ENCODE data around the gene POLG. TPM values are rescaled to one million over a fixed set of nuclear protein-coding genes. Genes with fewer than 3 reads are reported as not detected.

Gene POLG
- total RNA-seq, 2 experiments from 2014 or later: 106 to 109 TPM

GRCh38 chr15:89326316-89326715 is 8.3 kb downstream of the POLG start:
- Mint-ChIP-seq H3K27ac (no peak overlapping the region), H3K4me3 (no peak overlapping the region), H3K36me3 (ENCODE audit: low read depth) (peaks cover 93% of the 10 kb centered on the region), H3K27me3 (no peaks in the 10 kb centered on the region), H3K4me1 (peaks cover 34% of the 10 kb centered on the region), H3K9me3 (no peaks in the 10 kb centered on the region)
- no peak for DNase-seq
- ChIA-PET CTCF (interaction anchor here (1.1 kb wide), 1 partner anchor 9 kb away, joined by 4 read pairs; no protein-coding TSS in a partner anchor), POLR2A (interaction anchor here (1.2 to 10.5 kb wide), 3 partner anchors 8 to 82 kb away, joined by 3 to 156 read pairs (median 4); partner anchors contain the start of gene POLG)

- Mint-ChIP-seq H3K27me3 (no peaks in the 10 kb centered on the region), H3K9me3 (no peaks in the 10 kb centered on the region), H3K36me3 (ENCODE audit: low read depth) (peaks cover 93% of the 10 kb centered on the region), H3K4me3 (no peak overlapping the region), H3K27ac (peak overlapping the region; percentile 61), H3K4me1 (peaks cover 23% of the 10 kb centered on the region)
- no peak for DNase-seq
- ChIA-PET POLR2A (interaction anchor here (2.5 to 14.2 kb wide), 3 partner anchors 5 to 10 kb away, joined by 7 to 156 read pairs (median 156); partner anchors contain the start of gene POLG), CTCF (no interaction called here)
Observed at GRCh38 chr15:89325039-89325803, 9.4 kb downstream of the POLG start.

- POLR2A ChIA-PET: interaction anchor here (1.2 to 14.2 kb wide), 4 partner anchors 7 to 80 kb away, joined by 3 to 156 read pairs (median 6); partner anchors contain the start of genes FANCI and POLG
- Mint-ChIP-seq H3K4me1 (peaks cover 14% of the 10 kb centered on the region), H3K9me3 (no peaks in the 10 kb centered on the region), H3K27me3 (no peaks in the 10 kb centered on the region), H3K27ac (no peak overlapping the region), H3K4me3 (no peak overlapping the region), H3K36me3 (ENCODE audit: low read depth) (peaks cover 93% of the 10 kb centered on the region)
- DNase-seq: no peak
- CTCF ChIA-PET: no interaction called here
Observed at GRCh38 chr15:89323825-89324224, 10.8 kb downstream of the POLG start.

- ChIA-PET POLR2A (interaction anchor here (1.4 to 14.2 kb wide), 3 partner anchors 8 to 79 kb away, joined by 3 to 156 read pairs (median 7); partner anchors contain the start of genes FANCI and POLG), CTCF (no interaction called here)
- Mint-ChIP-seq H3K4me1 (peaks cover 10% of the 10 kb centered on the region), H3K9me3 (no peaks in the 10 kb centered on the region), H3K36me3 (ENCODE audit: low read depth) (peaks cover 91% of the 10 kb centered on the region), H3K27ac (peak overlapping the region; percentile 40), H3K4me3 (no peak overlapping the region), H3K27me3 (no peaks in the 10 kb centered on the region)
- DNase-seq: no peak
Observed at GRCh38 chr15:89322822-89323221, 11.8 kb downstream of the POLG start.

- Mint-ChIP-seq H3K4me1 (peaks cover 18% of the 10 kb centered on the region), H3K4me3 (no peak overlapping the region), H3K36me3 (ENCODE audit: low read depth) (peaks cover 91% of the 10 kb centered on the region), H3K27ac (no peak overlapping the region), H3K27me3 (no peaks in the 10 kb centered on the region), H3K9me3 (no peaks in the 10 kb centered on the region)
- ChIA-PET CTCF (interaction anchor here (0.8 to 1.5 kb wide), 3 partner anchors 8 to 115 kb away, joined by 3 to 4 read pairs (median 3); no protein-coding TSS in a partner anchor), POLR2A (interaction anchor here (0.9 to 14.2 kb wide), 4 partner anchors 9 to 55 kb away, joined by 3 to 156 read pairs (median 5); partner anchors contain the start of gene POLG)
- DNase-seq: no peak
Observed at GRCh38 chr15:89321521-89322410, 12.9 kb downstream of the POLG start.

GRCh38 chr15:89320200-89320599 is 14.4 kb downstream of the POLG start:
- Mint-ChIP-seq H3K36me3 (ENCODE audit: low read depth) (peaks cover 92% of the 10 kb centered on the region), H3K27me3 (no peaks in the 10 kb centered on the region), H3K4me1 (peaks cover 27% of the 10 kb centered on the region), H3K4me3 (no peak overlapping the region), H3K9me3 (no peaks in the 10 kb centered on the region), H3K27ac (no peak overlapping the region)
- ChIA-PET CTCF (interaction anchor here (1.3 to 1.5 kb wide), 3 partner anchors 9 to 113 kb away, joined by 3 to 4 read pairs (median 3); no protein-coding TSS in a partner anchor), POLR2A (interaction anchor here (1.1 to 14.2 kb wide), 3 partner anchors 11 to 18 kb away, joined by 3 to 156 read pairs (median 6); partner anchors contain the start of gene POLG)
- DNase-seq: no peak

GRCh38 chr15:89319678-89320077 is 14.9 kb downstream of the POLG start:
- Mint-ChIP-seq H3K27me3 (no peaks in the 10 kb centered on the region), H3K4me1 (peaks cover 30% of the 10 kb centered on the region), H3K4me3 (no peak overlapping the region), H3K36me3 (ENCODE audit: low read depth) (peaks cover 91% of the 10 kb centered on the region), H3K27ac (no peak overlapping the region), H3K9me3 (no peaks in the 10 kb centered on the region)
- ChIA-PET POLR2A (interaction anchor here (1.1 to 14.2 kb wide), 3 partner anchors 11 to 18 kb away, joined by 3 to 156 read pairs (median 6); partner anchors contain the start of gene POLG), CTCF (interaction anchor here (1.3 to 1.5 kb wide), 2 partner anchors 10 to 113 kb away, joined by 3 to 4 read pairs; no protein-coding TSS in a partner anchor)
- no peak for DNase-seq

- H3K36me3 Mint-ChIP-seq (ENCODE audit: low read depth): peaks cover 90% of the 10 kb centered on the region
- CTCF ChIA-PET: interaction anchor here (0.7 kb wide), 1 partner anchor 18 kb away, joined by 4 read pairs; the partner anchor contains the start of gene POLG
- no peaks in the 10 kb centered on the region for H3K27me3 Mint-ChIP-seq
- H3K4me1 Mint-ChIP-seq: peaks cover 30% of the 10 kb centered on the region
- no peaks in the 10 kb centered on the region for H3K9me3 Mint-ChIP-seq
- H3K4me3 Mint-ChIP-seq: no peak overlapping the region
- peak overlapping the region; percentile 44 for H3K27ac Mint-ChIP-seq
- POLR2A ChIA-PET: interaction anchor here (14.2 kb wide), 1 partner anchor 13 kb away, joined by 156 read pairs; the partner anchor contains the start of gene POLG
- DNase-seq: no peak
Observed at GRCh38 chr15:89317186-89317720, 17.4 kb downstream of the POLG start.

- Mint-ChIP-seq H3K4me3 (no peak overlapping the region), H3K27ac (no peak overlapping the region), H3K9me3 (no peaks in the 10 kb centered on the region), H3K4me1 (peaks cover 30% of the 10 kb centered on the region), H3K27me3 (no peaks in the 10 kb centered on the region), H3K36me3 (ENCODE audit: low read depth) (peaks cover 90% of the 10 kb centered on the region)
- CTCF ChIA-PET: interaction anchor here (0.7 kb wide), 1 partner anchor 19 kb away, joined by 4 read pairs; the partner anchor contains the start of gene POLG
- no peak for DNase-seq
- POLR2A ChIA-PET: interaction anchor here (14.2 kb wide), 1 partner anchor 14 kb away, joined by 156 read pairs; the partner anchor contains the start of gene POLG
Observed at GRCh38 chr15:89316504-89316903, 18.1 kb downstream of the POLG start.

- peaks cover 85% of the 10 kb centered on the region for H3K36me3 Mint-ChIP-seq (ENCODE audit: low read depth)
- no peaks in the 10 kb centered on the region for H3K27me3 Mint-ChIP-seq
- peak overlapping the region; percentile 61 for H3K27ac Mint-ChIP-seq
- H3K9me3 Mint-ChIP-seq: no peaks in the 10 kb centered on the region
- POLR2A ChIA-PET: interaction anchor here (0.9 to 14.2 kb wide), 3 partner anchors 9 to 15 kb away, joined by 3 to 156 read pairs (median 7); partner anchors contain the start of gene POLG
- CTCF ChIA-PET: no interaction called here
- H3K4me1 Mint-ChIP-seq: peaks cover 30% of the 10 kb centered on the region
- no peak overlapping the region for H3K4me3 Mint-ChIP-seq
- DNase-seq: no peak
Observed at GRCh38 chr15:89315375-89315929, 19.2 kb downstream of the POLG start.

GRCh38 chr15:89309993-89310392 is 24.6 kb downstream of the POLG start:
- no peaks in the 10 kb centered on the region for H3K9me3 Mint-ChIP-seq
- no peak overlapping the region for H3K4me3 Mint-ChIP-seq
- no peak overlapping the region for H3K27ac Mint-ChIP-seq
- peaks cover 6% of the 10 kb centered on the region for H3K4me1 Mint-ChIP-seq
- H3K36me3 Mint-ChIP-seq (ENCODE audit: low read depth): peaks cover 86% of the 10 kb centered on the region
- ChIA-PET CTCF (interaction anchor here (0.9 kb wide), 1 partner anchor 103 kb away, joined by 4 read pairs; no protein-coding TSS in a partner anchor), POLR2A (no interaction called here)
- H3K27me3 Mint-ChIP-seq: no peaks in the 10 kb centered on the region
- DNase-seq: no peak

Data from activated CD4-positive, alpha-beta memory T cell treated with anti-CD3 and anti-CD28 coated beads, Interleukin-2, amount 10 ng/mL, durations not matched to agents 7 days and 5 days (primary cell).